NCI-H774 (cell line): ENCODE results near the gene ITGAD.

ENCODE experiments used
- DNase-seq: peaks from one replicate; lab custom pipeline; 2025; lab: John Stamatoyannopoulos, UW

ITGAD gene

DNA sequence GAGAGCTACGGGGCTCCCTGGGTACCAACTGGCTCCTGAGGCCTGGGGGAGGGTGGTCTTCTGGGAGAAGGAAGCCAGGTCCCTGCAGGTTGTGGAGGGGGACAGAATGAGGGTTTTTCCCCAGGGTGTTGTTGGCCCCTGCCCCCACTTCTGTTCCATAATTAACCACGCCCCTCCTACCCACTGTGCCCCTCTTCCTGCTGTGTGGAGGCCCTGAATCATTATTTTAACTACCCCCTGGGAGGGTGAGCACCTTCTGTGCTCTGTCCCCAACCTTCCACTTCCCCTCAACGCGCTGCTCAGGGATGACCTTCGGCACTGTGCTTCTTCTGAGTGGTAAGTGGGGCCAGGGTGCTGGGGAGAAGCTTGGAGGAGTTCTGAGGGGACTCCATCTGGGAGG, at the start of gene ITGAD:
ITGAD (plus strand) TSS at position 280 of the 400 bp plus-strand sequence; CDS start at position 306, 26 bp downstream.
- DNase-seq = no peak

DNA sequence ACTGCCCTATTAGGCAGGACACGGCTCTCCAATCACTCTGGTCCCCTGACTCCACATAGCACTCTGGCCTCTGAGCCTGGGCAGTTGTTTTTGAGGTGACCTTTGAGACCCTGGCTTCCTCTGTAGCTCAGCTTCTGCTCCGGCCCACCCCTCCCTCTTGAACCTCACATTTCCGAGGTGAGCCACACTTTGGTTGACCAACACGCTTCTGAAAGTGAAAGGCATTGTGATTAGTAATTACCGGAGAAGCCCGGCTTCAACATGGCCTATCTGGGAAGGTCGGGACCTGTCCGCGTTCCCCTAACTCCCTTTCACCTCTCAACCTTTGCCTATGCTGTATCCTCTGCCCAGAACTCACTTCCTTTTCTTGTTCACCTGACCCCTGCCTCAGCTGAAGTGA, 48.4 kb upstream of the ITGAD start:
- no peak for DNase-seq

DNA sequence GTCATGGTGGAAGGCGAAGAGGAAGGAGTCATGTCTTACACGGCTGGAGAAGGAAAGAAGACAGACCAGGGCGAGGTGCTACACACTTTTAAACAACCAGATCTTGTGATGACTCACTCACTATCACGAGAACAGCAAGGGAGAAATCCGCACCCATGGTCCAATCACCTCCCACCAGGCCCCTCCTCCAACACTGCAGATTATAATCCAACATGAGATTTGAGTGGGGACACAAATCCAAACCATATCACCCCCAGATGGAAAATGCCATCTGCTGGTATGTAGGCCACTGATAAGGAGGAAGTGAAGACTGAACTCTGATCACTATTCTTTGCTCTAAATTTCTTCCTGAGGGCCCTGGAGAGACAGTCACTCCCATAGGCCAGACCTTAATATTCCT, 45.7 kb upstream of the ITGAD start:
- no peak for DNase-seq

DNA sequence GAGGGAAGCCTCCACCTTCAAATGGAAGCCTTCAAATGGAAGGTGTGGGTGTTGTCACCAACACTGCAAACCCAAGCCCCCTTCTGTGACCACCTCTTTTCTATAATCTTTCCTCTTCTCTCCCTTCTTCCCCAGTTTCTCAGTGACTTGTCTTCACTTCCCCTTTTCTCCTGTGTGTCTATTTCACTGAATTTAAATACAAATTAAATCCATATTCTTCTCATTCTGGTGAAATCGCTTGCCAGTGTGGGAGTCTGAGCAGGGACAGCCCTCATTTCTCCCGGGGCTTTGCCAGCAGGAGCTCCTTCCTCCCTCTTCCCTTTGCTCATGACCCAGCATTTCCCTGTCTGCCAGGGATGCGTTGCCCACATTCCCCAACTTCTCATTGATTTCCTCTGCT, 44.6 kb upstream of the ITGAD start:
- DNase-seq = no peak

DNA sequence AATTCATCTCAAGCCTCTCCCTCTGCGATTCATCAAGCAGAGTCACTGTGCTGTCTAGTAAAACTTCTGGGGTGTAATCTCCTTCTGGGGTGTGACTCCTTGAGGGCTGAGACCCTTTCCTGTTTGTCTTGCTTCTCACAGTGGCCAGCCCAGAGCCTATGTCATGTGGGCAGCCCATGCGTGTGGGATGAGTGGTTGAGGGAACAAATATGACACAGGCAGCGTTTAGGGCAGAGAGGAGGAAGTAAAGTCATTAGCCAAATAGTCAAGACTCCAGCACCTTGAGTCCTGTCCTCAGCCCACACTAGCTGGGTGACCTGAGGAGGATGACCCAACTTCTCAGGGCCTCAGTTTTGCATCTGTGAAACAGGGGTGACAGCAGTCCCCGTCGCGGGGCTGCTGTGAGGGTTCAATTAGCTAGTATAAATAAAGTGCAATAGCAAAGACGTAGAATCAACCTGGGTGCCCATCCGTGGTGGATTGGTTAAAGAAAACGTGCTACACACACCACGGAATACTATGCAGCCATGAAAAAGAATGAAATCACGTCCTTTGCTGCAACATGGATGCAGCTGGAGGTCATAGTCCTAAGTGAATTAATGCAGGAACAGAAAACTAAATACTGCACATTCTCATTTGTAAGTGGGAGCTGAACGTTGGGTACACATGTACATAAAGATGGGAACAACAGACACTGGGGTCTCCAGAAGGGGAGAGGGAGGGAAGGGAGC, 42.7 kb upstream of the ITGAD start:
- DNase-seq = no peak

DNA sequence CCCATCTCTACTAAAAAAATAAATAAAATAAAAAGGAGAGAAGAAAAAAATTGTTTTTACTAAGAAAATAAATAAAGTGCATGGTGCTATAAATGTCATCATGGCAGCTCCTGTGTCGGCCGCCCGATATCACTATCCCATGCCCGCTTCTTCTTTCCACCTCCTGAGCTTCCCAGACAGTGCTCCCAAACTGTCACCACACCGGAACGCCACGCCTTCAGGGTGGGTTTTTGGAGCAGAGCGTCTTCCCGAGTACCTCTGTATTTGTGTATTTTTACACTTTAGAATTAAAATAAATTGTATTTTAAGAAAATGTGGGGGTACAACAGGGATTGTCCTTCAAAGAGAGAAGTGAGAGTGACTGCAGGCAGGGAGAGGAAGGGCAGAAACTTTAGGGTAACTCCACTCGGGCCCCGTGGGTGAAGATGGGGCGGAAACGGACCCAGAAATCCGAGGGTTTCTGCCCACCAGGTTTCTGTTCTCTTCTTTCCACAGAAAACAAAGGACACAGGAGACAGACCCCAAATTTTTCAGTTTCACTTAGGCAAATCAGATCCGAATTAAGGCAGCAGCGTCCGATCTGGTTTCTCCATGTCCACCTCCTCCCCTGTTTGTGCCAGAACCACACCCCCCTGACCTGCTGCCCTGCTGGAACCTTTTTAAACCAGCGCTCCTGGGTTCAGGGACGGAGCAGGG, 41.7 kb upstream of the ITGAD start:
- no peak for DNase-seq

DNA sequence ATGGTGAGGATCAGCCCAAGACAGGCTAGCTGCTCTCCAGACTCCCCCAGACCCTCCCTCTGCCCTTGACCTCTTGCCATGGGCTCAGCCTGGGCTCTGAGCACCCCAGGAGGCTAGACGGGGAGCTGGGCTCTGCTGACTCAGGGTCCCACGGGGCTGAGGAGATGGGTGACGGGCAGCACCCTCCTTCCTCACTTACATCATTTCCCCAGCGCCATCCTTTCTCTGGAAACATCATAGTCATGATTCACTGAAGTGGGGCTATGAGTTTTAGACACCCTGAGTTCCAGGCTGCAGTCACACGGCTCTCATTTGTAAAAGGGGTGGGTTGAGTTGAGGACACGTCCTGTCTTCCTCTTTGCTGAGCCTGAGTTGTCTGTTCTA, 41.2 kb upstream of the ITGAD start:
- no peak for DNase-seq

DNA sequence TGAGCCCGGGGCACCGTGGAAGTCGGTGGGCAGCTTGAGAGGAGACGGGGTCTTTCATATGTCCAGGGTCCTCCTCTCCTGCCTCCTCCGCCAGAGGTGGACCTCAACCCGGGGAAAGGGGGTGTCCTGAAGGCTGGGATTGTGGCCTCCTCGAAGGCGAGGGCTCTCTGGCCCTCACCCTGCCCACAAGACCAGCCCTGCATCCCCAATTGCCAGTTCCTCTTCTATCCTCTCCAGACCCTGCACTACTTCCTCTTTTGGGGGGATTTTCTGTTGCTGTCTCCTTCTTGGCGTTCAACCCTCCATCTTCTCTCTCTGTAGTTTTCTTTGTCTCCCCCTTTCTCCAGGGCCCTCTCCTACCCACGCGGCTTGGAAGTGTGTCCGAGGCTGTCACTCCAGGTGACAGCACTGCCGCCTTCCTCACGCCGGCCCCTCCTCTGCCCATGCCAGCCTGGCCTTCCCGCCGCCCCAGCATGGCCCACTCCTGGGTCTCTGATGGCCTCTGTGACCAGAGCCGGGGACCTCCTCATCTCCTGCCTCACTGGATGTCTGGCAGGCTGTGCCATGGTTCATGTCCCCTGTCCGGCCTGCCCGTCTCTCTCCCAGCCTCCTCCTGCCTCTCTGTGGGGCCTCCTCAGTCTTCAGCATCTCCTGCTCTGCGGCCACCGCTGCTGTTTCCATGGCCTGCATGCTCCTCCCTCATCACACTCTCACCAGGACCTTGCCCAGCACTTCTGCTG, 40.6 kb upstream of the ITGAD start:
- no peak for DNase-seq

DNA sequence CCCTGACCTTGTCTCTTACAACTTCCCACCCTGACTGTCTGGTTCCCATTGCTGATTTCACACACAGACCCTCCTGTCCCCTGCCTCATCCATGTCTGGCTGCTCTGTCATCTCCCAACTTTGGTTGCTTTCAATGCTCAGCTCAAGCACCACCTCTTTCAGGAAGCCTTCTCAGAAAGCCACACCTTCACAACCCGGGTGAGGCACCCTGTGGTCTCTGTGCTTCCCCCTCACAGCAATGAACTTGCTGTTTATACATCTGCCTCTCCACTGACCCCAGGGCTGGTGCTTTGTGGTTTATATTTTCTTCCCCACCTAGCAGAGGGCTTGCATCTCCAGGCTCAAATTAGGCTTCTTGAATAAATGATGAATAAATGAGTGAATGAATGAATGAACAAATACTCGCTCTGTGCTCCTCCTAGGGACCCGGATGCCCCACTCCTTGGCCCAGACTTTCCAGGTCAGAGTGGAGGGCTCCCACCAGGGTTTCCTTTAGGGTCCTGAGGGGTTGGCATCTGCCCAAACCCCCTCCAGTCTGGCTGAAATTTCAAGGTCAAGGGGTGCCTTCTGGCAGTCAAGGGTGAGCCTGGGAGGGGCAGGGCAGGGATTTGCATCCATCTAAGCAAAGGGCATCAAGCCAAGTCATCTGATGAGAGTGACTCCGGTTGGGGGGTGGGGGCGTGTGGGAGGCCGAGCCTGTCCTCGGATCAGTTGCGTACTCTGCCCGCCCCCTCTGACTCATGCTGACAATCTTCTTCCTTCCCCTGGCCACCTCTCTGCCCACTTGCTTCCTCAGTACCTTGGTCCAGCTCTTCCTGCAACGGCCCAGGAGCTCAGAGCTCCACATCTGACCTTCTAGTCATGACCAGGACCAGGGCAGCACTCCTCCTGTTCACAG, 38.5 kb upstream of the ITGAD start, which contains the start of gene ITGAX:
ITGAX (plus strand) TSS at position 783 of the 898 bp plus-strand sequence; CDS start at position 862, 79 bp downstream.
- no peak for DNase-seq

DNA sequence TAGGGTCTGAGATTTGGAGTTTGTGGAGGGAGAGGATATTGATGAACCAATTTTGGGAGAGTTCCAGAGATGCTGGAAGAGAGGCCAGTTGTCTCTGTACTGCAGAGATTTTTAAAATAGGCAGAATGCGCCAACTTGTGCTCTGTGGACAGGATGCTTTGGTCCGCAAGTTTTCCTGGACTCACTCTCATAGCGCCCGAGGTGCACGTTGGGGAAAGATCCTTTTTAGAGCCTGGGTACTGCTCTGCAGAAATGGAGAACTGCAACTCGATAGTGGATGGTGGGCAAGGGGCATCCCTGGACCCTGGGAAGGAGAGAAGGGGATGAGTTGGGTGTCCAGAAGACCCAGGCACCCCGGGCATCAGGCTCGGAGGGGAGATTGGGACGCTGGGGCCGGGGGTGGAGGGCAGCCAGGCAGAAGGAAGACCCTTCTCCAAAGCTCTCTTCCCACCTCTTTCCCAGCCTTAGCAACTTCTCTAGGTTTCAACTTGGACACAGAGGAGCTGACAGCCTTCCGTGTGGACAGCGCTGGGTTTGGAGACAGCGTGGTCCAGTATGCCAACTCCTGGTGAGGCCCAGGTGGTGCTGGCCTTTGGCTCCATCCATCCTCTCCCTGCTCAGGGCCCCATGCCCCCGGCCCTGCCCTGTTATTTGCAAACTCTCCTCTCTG, 37.6 kb upstream of the ITGAD start:
- no peak for DNase-seq

DNA sequence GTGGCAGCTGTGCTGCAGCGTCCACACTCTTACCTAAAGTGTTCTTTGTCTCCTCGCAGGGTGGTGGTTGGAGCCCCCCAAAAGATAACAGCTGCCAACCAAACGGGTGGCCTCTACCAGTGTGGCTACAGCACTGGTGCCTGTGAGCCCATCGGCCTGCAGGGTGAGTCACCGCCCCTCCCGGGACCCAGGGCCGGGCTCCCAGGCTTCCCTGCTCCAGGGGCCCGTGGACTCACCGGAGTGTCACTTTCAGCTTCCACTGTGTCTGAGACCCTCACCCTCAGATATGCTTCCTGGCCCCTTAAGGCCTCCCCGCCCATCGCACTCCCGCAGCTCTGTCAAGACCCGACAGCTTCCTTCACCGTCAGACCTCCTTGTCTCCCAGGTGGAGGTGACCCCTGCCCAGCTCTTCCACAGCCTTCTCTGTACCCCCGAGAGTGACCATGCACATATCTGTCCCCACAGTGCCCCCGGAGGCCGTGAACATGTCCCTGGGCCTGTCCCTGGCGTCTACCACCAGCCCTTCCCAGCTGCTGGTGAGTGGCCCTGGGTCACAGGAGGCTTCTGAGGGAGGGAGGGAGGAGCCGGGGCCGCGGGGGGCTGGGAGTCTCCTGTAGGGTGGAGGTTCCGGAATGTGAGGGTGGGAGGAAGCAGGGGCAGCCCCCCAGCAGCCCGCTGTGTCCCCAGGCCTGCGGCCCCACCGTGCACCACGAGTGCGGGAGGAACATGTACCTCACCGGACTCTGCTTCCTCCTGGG, 36.4 kb upstream of the ITGAD start:
- no peak for DNase-seq

DNA sequence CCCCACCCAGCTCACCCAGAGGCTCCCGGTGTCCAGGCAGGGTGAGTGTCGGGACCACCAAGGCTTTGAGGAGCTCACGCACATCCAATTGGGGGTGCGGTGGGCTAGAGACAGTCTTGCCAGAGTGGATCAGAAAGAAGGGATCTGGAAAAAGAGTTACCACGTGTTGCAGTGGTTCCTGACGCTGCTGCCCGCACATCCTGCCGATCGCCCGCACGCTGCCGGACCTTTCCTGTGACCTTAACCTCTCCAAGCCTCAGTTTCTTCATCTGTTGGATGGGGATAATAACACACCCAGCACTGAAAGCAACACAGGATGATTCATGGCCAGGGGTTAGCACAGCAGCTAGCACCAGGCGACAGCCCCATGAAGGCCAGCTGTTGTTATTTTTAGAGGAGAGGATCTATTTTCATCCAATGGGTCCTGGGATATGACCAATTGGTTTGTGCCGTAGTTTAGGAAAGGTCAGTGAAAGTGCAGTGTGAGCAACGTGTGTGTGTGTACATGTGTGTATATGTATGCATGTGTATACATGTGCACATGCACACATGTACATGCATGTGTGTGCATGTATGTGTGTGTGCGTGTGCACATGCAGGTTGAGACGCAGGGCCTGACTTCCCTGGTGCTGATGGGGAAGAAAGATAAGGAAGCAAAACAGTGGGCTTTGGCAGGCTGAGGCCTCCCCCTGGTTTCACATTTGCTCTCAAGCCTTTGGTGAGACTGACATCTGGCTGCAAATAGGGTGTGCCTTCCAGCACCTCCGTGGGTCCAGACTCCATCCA, 35.6 kb upstream of the ITGAD start:
- DNase-seq = no peak

DNA sequence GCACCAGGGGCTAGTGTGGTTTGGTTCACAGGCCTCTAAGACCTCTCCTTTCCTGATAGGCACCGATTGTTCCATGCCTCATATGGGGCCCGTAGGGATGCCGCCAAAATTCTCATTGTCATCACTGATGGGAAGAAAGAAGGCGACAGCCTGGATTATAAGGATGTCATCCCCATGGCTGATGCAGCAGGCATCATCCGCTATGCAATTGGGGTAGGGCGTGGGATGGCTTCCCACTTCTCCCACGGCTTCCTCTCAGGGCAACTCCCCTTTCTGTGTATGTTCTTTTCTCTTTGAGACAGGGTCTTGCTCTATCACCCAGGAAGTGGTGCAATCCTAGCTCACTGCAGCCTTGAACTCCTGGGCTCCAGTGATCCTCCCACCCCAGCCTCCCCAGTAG, 32.9 kb upstream of the ITGAD start:
- DNase-seq = no peak

DNA sequence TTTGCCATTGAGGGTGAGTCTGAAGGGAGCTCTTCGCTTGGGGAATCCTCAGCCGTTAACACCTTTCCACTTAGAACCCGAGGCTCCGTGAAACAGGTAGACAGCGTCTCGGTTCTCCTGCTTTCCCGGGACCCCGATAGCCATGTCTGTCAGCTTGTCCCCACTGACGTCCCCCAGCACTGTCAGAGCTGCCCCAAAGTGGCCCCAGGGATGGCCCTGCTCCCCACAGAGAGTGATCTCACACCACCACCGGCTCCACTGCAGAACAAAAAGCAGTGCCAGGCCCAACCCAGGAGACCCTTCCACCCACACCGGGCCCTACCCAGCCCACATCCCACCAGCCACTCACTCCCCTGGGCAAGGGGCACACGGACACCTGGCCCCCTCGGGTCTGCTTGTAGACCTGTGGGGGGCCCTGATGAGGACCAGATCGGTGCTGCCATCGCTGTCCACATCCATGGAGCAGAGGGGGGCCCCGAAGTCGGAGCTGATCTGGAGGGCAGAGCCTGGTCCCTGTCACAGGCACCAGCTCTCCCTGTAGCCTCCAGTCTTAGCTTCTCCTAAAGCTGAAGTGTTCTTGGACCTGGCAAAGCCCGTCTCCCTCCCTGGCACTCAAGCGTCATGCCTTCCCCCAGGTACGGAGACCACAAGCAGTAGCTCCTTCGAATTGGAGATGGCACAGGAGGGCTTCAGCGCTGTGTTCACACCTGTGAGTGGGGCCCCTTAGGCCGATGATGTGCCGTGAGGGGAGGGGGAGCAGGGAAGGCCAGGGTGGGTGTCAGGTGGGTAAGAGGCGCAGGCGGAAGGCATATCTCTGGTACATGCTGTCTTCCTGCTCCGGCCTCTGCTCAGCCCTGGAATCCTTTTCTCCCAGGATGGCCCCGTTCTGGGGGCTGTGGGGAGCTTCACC, 31.7 kb upstream of the ITGAD start:
- no peak for DNase-seq

DNA sequence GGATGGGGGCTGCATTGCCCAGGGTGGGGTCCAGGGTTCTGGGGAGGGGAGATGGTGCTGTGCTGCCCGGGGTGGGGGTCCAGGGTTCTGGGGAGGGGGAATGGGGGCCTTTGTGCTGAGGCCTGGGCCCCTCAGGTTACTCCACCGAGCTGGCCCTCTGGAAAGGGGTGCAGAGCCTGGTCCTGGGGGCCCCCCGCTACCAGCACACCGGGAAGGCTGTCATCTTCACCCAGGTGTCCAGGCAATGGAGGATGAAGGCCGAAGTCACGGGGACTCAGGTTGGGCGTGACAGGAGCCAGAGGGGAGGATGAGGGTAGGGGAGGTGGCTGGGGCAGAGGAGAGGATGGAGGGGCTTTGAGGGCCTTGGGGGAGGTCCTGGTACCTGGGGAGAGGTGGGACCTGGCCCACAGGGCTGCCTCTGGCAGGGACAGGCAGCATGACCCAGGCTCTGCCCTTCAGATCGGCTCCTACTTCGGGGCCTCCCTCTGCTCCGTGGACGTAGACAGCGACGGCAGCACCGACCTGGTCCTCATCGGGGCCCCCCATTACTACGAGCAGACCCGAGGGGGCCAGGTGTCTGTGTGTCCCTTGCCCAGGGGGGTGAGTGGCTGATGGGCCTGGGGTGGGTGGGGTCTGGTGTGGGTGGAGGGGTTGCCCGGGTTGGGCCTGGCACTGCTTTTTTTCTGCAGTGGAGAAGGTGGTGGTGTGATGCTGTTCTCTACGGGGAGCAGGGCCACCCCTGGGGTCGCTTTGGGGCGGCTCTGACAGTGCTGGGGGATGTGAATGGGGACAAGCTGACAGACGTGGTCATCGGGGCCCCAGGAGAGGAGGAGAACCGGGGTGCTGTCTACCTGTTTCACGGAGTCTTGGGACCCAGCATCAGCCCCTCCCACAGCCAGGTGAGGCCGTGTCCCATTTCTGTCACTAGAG, 30.4 kb upstream of the ITGAD start:
- no peak for DNase-seq

DNA sequence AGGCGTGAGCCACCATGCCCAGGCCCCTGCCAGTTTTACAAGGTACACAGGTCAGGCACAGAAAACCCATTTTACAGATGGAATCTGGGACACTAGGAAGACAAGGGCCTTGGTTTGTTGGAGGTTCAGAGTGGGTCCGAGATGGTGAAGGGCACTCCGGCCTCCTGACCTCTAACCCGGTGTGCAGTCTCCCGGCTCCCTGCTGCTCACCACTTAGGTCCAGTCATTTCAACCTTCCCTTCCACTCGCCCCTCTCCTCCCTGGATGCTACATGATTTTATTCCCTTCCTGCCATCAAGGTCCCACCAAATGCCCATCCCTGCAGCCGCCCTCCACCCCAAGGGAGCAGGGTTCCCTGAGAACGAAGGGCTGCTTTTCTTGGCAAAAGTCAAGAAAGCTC, 29.4 kb upstream of the ITGAD start:
- DNase-seq = no peak

DNA sequence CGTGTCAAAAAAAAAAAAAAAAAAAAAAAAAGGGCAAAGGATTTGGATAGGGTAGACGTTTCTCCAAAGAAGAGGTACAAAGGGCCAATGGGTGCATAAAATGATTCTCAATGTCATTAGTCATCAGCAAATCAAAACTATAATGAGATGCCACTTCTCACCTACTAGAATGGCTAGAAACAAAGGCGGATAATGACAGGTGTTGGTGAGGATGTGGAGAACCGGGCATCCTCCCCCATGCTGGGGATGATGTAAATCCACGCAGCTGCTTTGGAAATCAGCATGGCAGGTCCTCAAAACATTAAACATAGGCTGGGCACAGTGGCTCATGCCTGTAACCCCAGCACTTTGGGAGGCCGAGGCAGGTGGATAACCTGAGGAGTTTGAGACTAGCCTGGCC, 28.7 kb upstream of the ITGAD start:
- no peak for DNase-seq
